HepG2 (cell line): ENCODE measurements around the gene CEACAM3. TPM values are rescaled to one million over a fixed set of nuclear protein-coding genes. Genes with fewer than 3 reads are reported as not detected.
A peak's percentile ranks its signal among the peaks of the same experiment; 100 is the strongest.

Source experiments
- FOXK2 ChIP-seq: fragments of 450-650 bp; IDR thresholded peaks from 2 replicates; pipeline ENCODE4 v1.6.1; 2016
- ISL2 ChIP-seq: sonication (generic); formaldehyde crosslinking; IDR thresholded peaks from 2 replicates; pipeline ENCODE4 v1.5.0; 2020; ENCODE audit warnings: missing genetic modification reagents
- KDM1A ChIP-seq: IDR thresholded peaks from 2 replicates; pipeline ENCODE4 v1.6.1; 2016; ENCODE audit warnings: missing compliant biosample characterization
- KLF12 ChIP-seq: sonication (generic); formaldehyde crosslinking; IDR thresholded peaks from 2 replicates; pipeline ENCODE4 v1.4.0; 2020; ENCODE audit warnings: missing genetic modification reagents, borderline replicate concordance
- MTA1 ChIP-seq: sonication (generic); formaldehyde crosslinking; IDR thresholded peaks from 2 replicates; pipeline ENCODE4 v1.4.0; 2020; ENCODE audit warnings: missing genetic modification reagents, mild to moderate bottlenecking, borderline replicate concordance
- NCOR1 ChIP-seq: fragments of 200-600 bp; sonication (generic); IDR thresholded peaks from 2 replicates; pipeline ENCODE4 v1.7.0; 2017; ENCODE audit warnings: antibody characterized with exemption, low read length, borderline replicate concordance
- SAP130 ChIP-seq: IDR thresholded peaks from 2 replicates; pipeline ENCODE4 v1.6.1; 2016; ENCODE audit warnings: low read depth
- SMARCE1 ChIP-seq: fragments of 450-650 bp; IDR thresholded peaks from 2 replicates; pipeline ENCODE4 v1.6.1; 2017; ENCODE audit warnings: borderline replicate concordance
- XRCC5 ChIP-seq: fragments of 200-400 bp; formaldehyde crosslinking; optimal IDR thresholded peaks from 2 replicates; pipeline ENCODE3; 2017; ENCODE audit warnings: mild to moderate bottlenecking, low read length
- ZNF331 ChIP-seq: sonication (generic); formaldehyde crosslinking; IDR thresholded peaks from 2 replicates; pipeline ENCODE4 v1.4.0; 2020; ENCODE audit warnings: missing genetic modification reagents
- ZNF441 ChIP-seq: sonication (generic); formaldehyde crosslinking; IDR thresholded peaks from 2 replicates; pipeline ENCODE4 v1.7.0; 2021; ENCODE audit warnings: missing genetic modification reagents, borderline replicate concordance
- ZNF460 ChIP-seq: sonication (generic); formaldehyde crosslinking; IDR thresholded peaks from 2 replicates; pipeline ENCODE4 v1.5.1; 2020; ENCODE audit warnings: missing genetic modification reagents, mild to moderate bottlenecking, borderline replicate concordance
- ZNF607 ChIP-seq: sonication (generic); formaldehyde crosslinking; IDR thresholded peaks from 2 replicates; pipeline ENCODE4 v1.5.1; 2020; ENCODE audit warnings: missing genetic modification reagents, mild to moderate bottlenecking, borderline replicate concordance
- ZNF660 ChIP-seq: sonication (generic); formaldehyde crosslinking; IDR thresholded peaks from 2 replicates; pipeline ENCODE4 v1.5.1; 2020; ENCODE audit warnings: mild to moderate bottlenecking, low read depth, missing genetic modification reagents, borderline replicate concordance
- ZNF780A ChIP-seq: sonication (generic); formaldehyde crosslinking; IDR thresholded peaks from 2 replicates; pipeline ENCODE4 v1.8.0; 2022; ENCODE audit warnings: mild to moderate bottlenecking, missing genetic modification reagents, moderate library complexity
- ZNF891 ChIP-seq: sonication (generic); formaldehyde crosslinking; IDR thresholded peaks from 2 replicates; pipeline ENCODE4 v1.5.0; 2020; ENCODE audit warnings: mild to moderate bottlenecking, missing genetic modification reagents
- polyA plus RNA-seq, 8 experiments: library from polyadenylated mRNA; depleted of rRNA in 3 of 8; stranded (reverse) in 7 of 8; unstranded in 1 of 8; fragments of >200 nt; fragmentation: Illumina TruSeq in 4 of 8; extraction: Trizol in 4 of 8; gene quantifications; 2 replicates each; pipeline versions ENCODE4 v1.2.1 to v1.2.3, GENCODE V29; 2011 to 2016; ENCODE audit warnings: low read depth in 4 of 8, missing spikeins in 1 of 8, mixed read lengths in 1 of 8; ENCODE audit not compliant: insufficient read depth in 1 of 8
- total RNA-seq, 5 experiments: library from RNA; depleted of rRNA; stranded (reverse); fragments of >200 nt; fragmentation: Illumina TruSeq; extraction: Trizol; gene quantifications; 2 replicates each; pipeline ENCODE4 v1.2.3, GENCODE V29; 2016; ENCODE audit warnings: low read depth in 1 of 5
- TF ChIP-seq, protein P1 (sequence below): sonication (generic); formaldehyde crosslinking; IDR thresholded peaks from 2 replicates; pipeline ENCODE4 v1.8.1; 2023; ENCODE audit warnings: mild to moderate bottlenecking, missing genetic modification reagents
- TF ChIP-seq, protein P2 (sequence below): sonication (generic); formaldehyde crosslinking; IDR thresholded peaks from 2 replicates; pipeline ENCODE4 v1.4.0; 2020; ENCODE audit warnings: missing genetic modification reagents, borderline replicate concordance
- TF ChIP-seq, protein P3 (sequence below): sonication (generic); formaldehyde crosslinking; IDR thresholded peaks from 2 replicates; pipeline ENCODE4 v1.4.0; 2020; ENCODE audit warnings: missing genetic modification reagents, low read depth, mild to moderate bottlenecking, borderline replicate concordance
- TF ChIP-seq, protein P4 (sequence below): sonication (generic); formaldehyde crosslinking; IDR thresholded peaks from 2 replicates; pipeline ENCODE4 v1.8.0; 2022; ENCODE audit warnings: mild to moderate bottlenecking, missing genetic modification reagents
- TF ChIP-seq, protein P5 (sequence below): fragments of 450-650 bp; IDR thresholded peaks from 2 replicates; pipeline ENCODE4 v1.6.1; 2016

The CEACAM3 gene
- total and polyA plus RNA-seq, 2 of the 13 experiments (the other 11 are each of a cell fraction or from before 2014, with no cell fraction given): not detected

DNA sequence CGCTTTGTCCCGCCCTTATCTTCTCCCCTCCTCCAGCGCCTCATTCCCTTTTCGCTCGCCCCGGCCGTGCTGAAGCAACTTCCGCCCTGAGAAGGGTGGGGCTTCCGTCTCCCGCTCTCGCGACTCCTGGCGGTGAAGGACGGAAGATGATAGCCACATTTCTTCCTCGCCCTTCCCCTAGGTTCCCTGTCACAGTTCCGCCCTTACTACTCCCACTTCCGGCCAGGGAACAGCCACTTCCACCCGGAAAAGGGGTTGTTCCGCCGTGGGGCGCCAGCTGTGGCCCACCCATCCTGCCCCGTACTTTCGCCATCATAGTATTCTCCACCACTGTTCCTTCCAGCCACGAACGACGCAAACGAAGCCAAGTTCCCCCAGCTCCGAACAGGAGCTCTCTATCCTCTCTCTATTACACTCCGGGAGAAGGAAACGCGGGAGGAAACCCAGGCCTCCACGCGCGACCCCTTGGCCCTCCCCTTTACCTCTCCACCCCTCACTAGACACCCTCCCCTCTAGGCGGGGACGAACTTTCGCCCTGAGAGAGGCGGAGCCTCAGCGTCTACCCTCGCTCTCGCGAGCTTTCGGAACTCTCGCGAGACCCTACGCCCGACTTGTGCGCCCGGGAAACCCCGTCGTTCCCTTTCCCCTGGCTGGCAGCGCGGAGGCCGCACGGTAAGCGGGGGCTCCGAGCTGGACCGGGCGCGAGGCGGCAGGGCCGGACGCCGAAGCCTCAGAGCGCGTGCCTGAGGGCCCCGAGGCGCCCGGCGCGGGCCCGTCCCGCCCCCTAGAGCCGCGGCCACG lies 63.4 kb downstream of the CEACAM3 start, which contains the start of gene RPS19 (continued):
- TF ChIP-seq ZNF460 (CRISPR knock-in tag): no peak
- peak; percentile 74; the same call in 1 of the 2 replicates for TF ChIP-seq ZNF607 (CRISPR knock-in tag)
- peak; percentile 40; the same call in 1 of the 2 replicates for TF ChIP-seq NCOR1
- TF ChIP-seq MTA1 (CRISPR knock-in tag): peak; percentile 64; the same call in 1 of the 2 replicates
- no peak for TF ChIP-seq KDM1A (CRISPR knock-in tag)
- TF ChIP-seq, protein P1, sequence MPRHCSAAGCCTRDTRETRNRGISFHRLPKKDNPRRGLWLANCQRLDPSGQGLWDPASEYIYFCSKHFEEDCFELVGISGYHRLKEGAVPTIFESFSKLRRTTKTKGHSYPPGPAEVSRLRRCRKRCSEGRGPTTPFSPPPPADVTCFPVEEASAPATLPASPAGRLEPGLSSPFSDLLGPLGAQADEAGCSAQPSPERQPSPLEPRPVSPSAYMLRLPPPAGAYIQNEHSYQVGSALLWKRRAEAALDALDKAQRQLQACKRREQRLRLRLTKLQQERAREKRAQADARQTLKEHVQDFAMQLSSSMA (CRISPR knock-in tag): peak; percentile 82; the same call in 1 of the 2 replicates
- peak; percentile 86 for TF ChIP-seq XRCC5
- no peak for TF ChIP-seq ZNF660
- TF ChIP-seq, protein P2, sequence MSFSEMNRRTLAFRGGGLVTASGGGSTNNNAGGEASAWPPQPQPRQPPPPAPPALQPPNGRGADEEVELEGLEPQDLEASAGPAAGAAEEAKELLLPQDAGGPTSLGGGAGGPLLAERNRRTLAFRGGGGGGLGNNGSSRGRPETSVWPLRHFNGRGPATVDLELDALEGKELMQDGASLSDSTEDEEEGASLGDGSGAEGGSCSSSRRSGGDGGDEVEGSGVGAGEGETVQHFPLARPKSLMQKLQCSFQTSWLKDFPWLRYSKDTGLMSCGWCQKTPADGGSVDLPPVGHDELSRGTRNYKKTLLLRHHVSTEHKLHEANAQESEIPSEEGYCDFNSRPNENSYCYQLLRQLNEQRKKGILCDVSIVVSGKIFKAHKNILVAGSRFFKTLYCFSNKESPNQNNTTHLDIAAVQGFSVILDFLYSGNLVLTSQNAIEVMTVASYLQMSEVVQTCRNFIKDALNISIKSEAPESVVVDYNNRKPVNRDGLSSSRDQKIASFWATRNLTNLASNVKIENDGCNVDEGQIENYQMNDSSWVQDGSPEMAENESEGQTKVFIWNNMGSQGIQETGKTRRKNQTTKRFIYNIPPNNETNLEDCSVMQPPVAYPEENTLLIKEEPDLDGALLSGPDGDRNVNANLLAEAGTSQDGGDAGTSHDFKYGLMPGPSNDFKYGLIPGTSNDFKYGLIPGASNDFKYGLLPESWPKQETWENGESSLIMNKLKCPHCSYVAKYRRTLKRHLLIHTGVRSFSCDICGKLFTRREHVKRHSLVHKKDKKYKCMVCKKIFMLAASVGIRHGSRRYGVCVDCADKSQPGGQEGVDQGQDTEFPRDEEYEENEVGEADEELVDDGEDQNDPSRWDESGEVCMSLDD: no peak
- peak; percentile 92 for TF ChIP-seq SAP130
- TF ChIP-seq ZNF441 (CRISPR knock-in tag): peak; percentile 69; the same call in 1 of the 2 replicates
- no peak for TF ChIP-seq KLF12
- TF ChIP-seq ZNF891 (CRISPR knock-in tag): no peak; the same call in 1 of the 2 replicates
- TF ChIP-seq, protein P3, sequence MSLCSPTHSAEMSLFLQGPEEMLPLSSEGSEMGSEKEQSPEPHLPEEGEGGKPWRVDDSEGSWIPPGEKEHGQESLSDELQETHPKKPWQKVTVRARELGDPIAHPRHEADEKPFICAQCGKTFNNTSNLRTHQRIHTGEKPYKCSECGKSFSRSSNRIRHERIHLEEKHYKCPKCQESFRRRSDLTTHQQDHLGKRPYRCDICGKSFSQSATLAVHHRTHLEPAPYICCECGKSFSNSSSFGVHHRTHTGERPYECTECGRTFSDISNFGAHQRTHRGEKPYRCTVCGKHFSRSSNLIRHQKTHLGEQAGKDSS: no peak
- no peak for TF ChIP-seq SMARCE1
- TF ChIP-seq ZNF780A (CRISPR knock-in tag): no peak
- peak; percentile 29; the same call in 1 of the 2 replicates for TF ChIP-seq ISL2 (CRISPR knock-in tag)
- TF ChIP-seq, protein P4, sequence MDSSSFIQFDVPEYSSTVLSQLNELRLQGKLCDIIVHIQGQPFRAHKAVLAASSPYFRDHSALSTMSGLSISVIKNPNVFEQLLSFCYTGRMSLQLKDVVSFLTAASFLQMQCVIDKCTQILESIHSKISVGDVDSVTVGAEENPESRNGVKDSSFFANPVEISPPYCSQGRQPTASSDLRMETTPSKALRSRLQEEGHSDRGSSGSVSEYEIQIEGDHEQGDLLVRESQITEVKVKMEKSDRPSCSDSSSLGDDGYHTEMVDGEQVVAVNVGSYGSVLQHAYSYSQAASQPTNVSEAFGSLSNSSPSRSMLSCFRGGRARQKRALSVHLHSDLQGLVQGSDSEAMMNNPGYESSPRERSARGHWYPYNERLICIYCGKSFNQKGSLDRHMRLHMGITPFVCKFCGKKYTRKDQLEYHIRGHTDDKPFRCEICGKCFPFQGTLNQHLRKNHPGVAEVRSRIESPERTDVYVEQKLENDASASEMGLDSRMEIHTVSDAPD: no peak
- no peak for TF ChIP-seq FOXK2
- TF ChIP-seq, protein P5, sequence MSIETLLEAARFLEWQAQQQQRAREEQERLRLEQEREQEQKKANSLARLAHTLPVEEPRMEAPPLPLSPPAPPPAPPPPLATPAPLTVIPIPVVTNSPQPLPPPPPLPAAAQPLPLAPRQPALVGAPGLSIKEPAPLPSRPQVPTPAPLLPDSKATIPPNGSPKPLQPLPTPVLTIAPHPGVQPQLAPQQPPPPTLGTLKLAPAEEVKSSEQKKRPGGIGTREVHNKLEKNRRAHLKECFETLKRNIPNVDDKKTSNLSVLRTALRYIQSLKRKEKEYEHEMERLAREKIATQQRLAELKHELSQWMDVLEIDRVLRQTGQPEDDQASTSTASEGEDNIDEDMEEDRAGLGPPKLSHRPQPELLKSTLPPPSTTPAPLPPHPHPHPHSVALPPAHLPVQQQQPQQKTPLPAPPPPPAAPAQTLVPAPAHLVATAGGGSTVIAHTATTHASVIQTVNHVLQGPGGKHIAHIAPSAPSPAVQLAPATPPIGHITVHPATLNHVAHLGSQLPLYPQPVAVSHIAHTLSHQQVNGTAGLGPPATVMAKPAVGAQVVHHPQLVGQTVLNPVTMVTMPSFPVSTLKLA: peak; percentile 2; the same call in 1 of the 2 replicates
- TF ChIP-seq ZNF331: peak; percentile 72; the same call in 1 of the 2 replicates
